Fibroblast of gingiva (primary cell): ENCODE measurements around the gene STK35.

Experiments
- DNase-seq: peaks from one replicate; pipeline ENCODE4 v3.0.0-alpha.2; 2011; ENCODE audit warnings: low read depth

STK35 gene

GRCh38 chr20:2104236-2104635 is 2.6 kb downstream of the STK35 start:
- no peak for DNase-seq

GRCh38 chr20:2108498-2108897 is 6.9 kb downstream of the STK35 start:
- no peak for DNase-seq

- peak; percentile 52 for DNase-seq
Measured at GRCh38 chr20:2108987-2109386, 7.4 kb downstream of the STK35 start.

- DNase-seq, result no peak
Measured at GRCh38 chr20:2109425-2110210, 8.0 kb downstream of the STK35 start.

GRCh38 chr20:2112910-2113309 is 11.3 kb downstream of the STK35 start:
- no peak for DNase-seq

- no peak for DNase-seq
Measured at GRCh38 chr20:2114127-2114959, 12.7 kb downstream of the STK35 start.

GRCh38 chr20:2114990-2115681 is 13.5 kb downstream of the STK35 start:
- no peak for DNase-seq

GRCh38 chr20:2116170-2116940 is 14.7 kb downstream of the STK35 start:
- DNase-seq, result no peak

- DNase-seq, result no peak
Measured at GRCh38 chr20:2118783-2119182, 17.2 kb downstream of the STK35 start.

- peak; percentile 21 for DNase-seq
Measured at GRCh38 chr20:2122936-2123335, 21.3 kb downstream of the STK35 start.

- no peak for DNase-seq
Measured at GRCh38 chr20:2123720-2124119, 22.1 kb downstream of the STK35 start.

- no peak for DNase-seq
Measured at GRCh38 chr20:2124564-2125213, 23.1 kb downstream of the STK35 start.

GRCh38 chr20:2125474-2126112 is 24.0 kb downstream of the STK35 start:
- DNase-seq, result no peak

- DNase-seq, result peak; percentile 6
Measured at GRCh38 chr20:2127238-2127637, 25.6 kb downstream of the STK35 start.

GRCh38 chr20:2128542-2128941 is 26.9 kb downstream of the STK35 start:
- no peak for DNase-seq

- no peak for DNase-seq
Measured at GRCh38 chr20:2130062-2130591, 28.5 kb downstream of the STK35 start.

- DNase-seq, result no peak
Measured at GRCh38 chr20:2130683-2131082, 29.1 kb downstream of the STK35 start.

GRCh38 chr20:2131366-2131765 is 29.7 kb downstream of the STK35 start:
- DNase-seq, result peak; percentile 30

- no peak for DNase-seq
Measured at GRCh38 chr20:2132461-2132901, 30.9 kb downstream of the STK35 start.
